ENCODE data around the gene ARL5A.

Gene ARL5A

DNA sequence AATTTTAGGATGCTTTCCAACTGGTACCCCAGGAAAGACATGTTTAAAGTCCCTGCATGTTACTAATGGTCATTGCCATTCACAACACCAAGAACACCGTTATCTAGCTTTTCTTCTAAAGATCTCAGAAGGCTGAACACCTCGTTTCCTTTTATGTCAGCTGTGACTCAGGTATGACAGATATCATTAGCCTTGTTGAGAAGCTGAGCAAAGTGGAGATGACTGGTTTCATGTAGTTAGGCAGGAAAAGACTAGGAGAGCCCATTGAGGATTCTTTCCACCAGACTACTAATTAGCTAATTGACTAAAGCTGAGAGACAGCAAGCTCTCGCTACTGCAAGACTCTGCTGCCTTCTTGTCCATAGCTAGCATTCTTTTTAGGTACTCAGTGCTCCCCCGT is 32.0 kb upstream of the ARL5A start:
- DNase-seq (ENCODE audit: low read depth), result no peak
- H3K4me3 ChIP-seq (ENCODE audit: low read depth, low read length), result no peak overlapping the region
- TF ChIP-seq, protein P1, sequence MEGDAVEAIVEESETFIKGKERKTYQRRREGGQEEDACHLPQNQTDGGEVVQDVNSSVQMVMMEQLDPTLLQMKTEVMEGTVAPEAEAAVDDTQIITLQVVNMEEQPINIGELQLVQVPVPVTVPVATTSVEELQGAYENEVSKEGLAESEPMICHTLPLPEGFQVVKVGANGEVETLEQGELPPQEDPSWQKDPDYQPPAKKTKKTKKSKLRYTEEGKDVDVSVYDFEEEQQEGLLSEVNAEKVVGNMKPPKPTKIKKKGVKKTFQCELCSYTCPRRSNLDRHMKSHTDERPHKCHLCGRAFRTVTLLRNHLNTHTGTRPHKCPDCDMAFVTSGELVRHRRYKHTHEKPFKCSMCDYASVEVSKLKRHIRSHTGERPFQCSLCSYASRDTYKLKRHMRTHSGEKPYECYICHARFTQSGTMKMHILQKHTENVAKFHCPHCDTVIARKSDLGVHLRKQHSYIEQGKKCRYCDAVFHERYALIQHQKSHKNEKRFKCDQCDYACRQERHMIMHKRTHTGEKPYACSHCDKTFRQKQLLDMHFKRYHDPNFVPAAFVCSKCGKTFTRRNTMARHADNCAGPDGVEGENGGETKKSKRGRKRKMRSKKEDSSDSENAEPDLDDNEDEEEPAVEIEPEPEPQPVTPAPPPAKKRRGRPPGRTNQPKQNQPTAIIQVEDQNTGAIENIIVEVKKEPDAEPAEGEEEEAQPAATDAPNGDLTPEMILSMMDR (conservative IDR thresholded peaks at IDR 0.05; ENCODE audit: low read depth, low read length), result no peak

DNA sequence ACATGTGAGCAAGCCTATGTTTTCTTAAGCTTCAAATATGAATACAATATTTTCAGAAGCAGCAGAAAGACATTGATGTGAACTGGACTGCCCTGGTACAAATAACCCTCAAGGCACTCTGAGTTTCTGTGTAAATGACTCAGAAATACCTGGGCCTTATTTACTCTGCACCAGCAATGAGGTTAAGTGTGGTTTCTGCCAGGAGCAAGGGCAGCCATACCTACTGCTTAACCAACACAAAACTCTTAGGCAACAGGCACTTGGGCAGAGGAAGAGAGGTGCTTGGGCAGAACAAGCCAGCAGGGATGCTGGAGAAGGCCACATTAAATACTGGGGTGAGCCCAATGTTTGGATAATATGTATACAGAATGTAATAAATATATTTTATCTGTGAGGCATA is 29.4 kb upstream of the ARL5A start:
- TF ChIP-seq, protein P1 (conservative IDR thresholded peaks at IDR 0.05; ENCODE audit: low read depth, low read length), result no peak
- no peak overlapping the region for H3K4me3 ChIP-seq (ENCODE audit: low read depth, low read length)
- no peak for DNase-seq (ENCODE audit: low read depth)

DNA sequence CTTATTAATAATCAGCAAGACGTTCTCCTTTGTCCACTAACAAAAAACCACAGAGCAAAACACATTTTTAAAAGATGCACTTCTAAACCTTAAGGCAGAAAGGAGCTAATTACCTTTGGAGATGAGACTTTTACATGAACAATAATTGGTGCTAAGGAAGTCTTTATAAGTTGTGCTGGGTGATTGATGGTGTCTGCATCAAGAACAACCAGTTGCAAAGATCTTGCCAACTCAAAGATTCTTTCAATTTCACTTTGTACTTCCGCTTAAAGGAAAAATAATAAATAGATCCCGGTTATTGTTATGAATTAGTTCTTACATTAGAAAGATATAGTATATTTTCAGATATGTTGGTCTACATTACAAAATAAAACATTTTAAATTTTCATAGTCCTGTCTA is 26.9 kb upstream of the ARL5A start:
- DNase-seq (ENCODE audit: low read depth), result no peak
- TF ChIP-seq, protein P1 (conservative IDR thresholded peaks at IDR 0.05; ENCODE audit: low read depth, low read length), result no peak

DNA sequence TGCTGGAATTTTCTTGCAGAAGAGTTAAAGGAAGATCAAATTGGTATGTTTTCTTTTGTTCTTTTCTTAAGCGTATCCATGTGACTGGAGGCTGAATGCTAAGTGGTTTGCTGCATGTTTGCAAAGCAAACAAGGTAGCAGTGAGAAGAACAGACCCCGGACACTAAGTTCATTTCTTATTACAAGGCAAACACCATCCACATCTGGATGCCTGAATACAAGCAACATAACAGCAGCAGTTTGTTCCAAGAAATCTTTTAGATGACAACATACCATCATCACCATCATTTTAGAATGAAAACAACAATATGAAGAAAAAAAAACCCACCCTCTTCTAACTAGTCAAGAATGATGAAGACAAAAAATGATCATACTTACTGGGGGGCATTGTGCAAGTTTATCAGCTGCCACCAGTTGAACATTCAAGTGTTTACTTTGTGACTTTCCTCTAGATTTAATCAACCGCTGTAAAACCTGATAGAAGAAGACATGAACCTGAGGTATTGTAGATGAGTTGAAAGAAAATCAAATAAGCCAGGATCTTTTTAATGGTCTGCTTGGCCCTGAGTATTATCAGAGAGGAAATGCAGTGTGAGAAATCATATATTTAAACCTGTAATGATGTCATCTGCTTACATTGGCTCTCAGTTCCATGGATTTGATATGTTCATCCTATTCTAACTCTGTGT is 25.0 kb upstream of the ARL5A start:
- TF ChIP-seq, protein P1 (conservative IDR thresholded peaks at IDR 0.05; ENCODE audit: low read depth, low read length), result no peak
- DNase-seq (ENCODE audit: low read depth), result no peak
- no peak overlapping the region for H3K4me3 ChIP-seq (ENCODE audit: low read depth, low read length)

More for the DNA sequence above, 26.9 kb upstream of the ARL5A start:
- H3K4me3 ChIP-seq (ENCODE audit: low read depth, low read length), result no peak overlapping the region

DNA sequence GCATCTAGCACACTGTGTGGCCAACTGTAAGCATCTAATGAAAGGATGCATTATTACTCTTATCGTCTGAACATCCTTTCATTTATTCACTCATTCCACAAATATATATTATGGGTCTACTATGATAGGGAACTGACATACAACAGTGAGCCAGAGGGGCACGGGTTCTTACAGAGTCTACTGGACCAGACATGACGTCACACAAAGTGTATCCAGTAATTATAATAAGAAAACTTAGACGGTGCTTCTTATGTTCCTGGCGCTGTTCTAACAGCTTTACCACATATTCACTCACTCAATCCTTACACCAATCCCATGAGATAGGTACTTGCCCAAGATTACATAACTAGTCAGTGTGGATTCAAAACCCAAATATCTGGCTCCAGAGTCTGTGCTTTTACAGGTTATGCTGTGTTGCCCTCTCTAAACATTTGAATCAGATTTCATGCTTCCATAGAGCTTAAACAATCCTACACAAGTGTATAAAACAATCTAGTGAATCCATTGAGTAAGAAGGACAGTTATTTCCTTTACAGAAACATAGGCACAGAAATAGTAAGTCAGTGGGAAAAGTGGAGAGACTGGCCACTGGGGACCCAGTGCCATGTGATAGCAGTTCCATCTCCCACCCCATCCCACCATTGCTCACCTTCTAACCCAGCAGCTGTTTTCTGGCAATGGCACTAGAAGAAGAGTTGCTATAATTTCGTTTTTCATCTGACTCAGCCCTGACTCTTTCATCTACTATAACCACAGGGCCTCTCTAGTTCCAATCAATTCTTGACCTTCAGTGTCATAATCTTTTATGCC is 24.2 kb upstream of the ARL5A start:
- DNase-seq (ENCODE audit: low read depth), result no peak
- TF ChIP-seq, protein P1 (conservative IDR thresholded peaks at IDR 0.05; ENCODE audit: low read depth, low read length), result no peak
- H3K4me3 ChIP-seq (ENCODE audit: low read depth, low read length), result no peak overlapping the region

DNA sequence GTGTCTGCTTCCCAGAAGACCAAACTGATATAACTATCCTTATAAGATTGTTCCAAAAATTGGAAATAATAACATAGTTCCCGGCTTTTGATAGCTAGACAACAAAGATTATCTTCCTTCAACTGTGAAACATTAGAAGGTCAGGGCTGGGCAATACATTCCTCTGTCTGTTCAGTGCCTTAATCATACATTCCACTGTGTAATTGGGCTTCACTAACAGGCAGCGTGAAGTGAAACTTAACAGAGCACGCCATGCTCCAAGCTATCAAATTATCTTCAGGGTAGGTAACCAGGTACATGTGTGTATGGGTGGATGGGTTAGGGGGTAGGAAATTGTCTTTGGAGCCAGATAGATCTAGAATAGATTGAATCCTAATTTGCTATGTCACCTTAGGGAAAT is 23.5 kb upstream of the ARL5A start:
- no peak overlapping the region for H3K4me3 ChIP-seq (ENCODE audit: low read depth, low read length)
- DNase-seq (ENCODE audit: low read depth), result peak; percentile 26
- TF ChIP-seq, protein P1 (conservative IDR thresholded peaks at IDR 0.05; ENCODE audit: low read depth, low read length), result no peak
